Fibroblast of peridontal ligament (primary cell): ENCODE results near the gene PIGZ.

Experiments used
- DNase-seq: peaks from one replicate; pipeline ENCODE4 v3.0.0-alpha.2; 2010; ENCODE audit errors: extremely low read depth

The PIGZ gene

DNA sequence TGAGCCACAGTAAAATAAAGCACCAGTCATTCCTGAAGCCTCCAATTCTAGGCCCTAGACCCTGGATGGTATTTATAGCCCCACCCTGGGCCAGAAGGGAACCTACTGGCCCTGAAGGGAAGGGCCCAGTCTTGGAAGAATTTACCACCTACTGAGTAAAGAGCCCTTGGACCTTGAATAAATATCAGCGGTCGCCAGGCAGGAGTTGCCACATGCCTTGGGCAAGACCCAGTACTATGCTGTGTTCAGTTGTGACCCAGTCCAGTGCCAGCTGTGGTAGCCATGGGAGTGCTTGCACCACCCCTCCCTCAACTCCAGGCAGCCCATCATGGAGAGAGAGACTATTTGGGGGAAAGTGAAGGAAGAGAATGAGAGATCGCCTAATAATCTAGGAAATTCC is 53.3 kb downstream of the PIGZ start:
- DNase-seq: no peak

DNA sequence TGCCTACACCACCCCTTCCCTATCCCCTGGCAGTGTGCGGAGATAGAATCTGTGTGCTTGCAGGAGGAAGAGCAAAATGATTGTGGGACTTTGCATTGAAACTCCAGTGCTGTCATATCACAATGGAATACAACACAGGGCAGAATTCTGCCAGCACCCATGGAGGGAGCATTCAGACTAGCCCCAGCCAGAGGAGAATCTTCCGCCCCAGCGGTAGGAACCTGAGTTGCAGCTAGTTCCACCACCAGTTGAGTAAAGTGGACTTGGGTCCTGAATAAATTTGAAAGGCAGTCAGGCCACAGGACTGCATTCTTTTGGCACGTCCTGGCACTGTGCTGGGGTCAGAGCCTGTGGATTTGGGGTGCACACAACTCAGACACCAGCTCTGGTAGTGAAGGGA is 53.8 kb downstream of the PIGZ start:
- DNase-seq: no peak

- DNase-seq: no peak
Measured at GRCh38 chr3:196903740-196904139, 64.9 kb downstream of the PIGZ start.

DNA sequence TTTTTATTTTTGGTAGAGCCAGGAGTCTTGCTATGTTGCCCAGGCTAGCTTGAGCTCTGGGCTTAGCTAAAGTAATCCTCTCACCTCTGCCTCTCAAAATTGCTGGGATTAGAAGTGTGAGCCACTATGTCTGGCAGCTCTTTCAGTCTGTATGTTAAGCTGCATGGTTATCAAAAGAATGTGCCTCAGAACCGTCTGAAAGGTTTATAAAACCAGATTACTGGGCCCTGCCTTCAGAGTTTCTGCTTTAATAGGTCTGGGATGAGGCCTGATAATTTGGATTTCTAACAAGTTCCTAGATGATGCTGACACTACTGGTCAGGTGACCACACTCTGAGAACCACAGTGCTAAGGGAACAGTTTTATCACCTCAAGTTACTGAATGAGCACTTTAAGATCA is 66.3 kb downstream of the PIGZ start:
- no peak for DNase-seq

DNA sequence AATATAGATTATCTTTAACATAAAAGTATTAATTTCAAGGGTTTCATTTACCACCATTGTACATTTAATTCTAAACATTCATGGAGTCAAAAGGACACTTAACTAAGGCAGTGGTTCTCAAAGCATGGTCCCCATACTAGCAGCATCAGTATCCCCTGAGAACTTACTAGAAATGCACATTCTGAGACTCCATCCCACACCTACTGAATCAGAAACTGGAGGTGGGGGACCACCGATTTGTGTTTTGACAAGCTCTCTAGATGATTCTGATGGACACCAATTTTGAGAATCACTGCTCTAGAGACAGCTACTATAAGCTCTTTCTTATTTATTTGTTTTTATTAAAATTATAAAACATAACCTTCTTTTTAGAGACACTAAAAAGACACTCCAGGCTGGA is 66.9 kb downstream of the PIGZ start:
- DNase-seq: no peak
